Measurements from ENCODE around the gene SART3.
"Not testable (repeated sequence)": the region's sequence is repeated elsewhere in the genome, so short reads cannot be mapped to it uniquely, and the experiment has no call there.

The SART3 gene

GRCh38 chr12:108518716-108519496 is 42.1 kb downstream of the SART3 start:
- no peak for DNase-seq

GRCh38 chr12:108518101-108518715 is 42.8 kb downstream of the SART3 start:
- no peak for DNase-seq

GRCh38 chr12:108517288-108518100 is 43.5 kb downstream of the SART3 start:
- DNase-seq: no peak

GRCh38 chr12:108516511-108517275 is 44.3 kb downstream of the SART3 start:
- peak; percentile 51 for DNase-seq

GRCh38 chr12:108515916-108516315 is 45.1 kb downstream of the SART3 start:
- DNase-seq: peak; percentile 29

DNA sequence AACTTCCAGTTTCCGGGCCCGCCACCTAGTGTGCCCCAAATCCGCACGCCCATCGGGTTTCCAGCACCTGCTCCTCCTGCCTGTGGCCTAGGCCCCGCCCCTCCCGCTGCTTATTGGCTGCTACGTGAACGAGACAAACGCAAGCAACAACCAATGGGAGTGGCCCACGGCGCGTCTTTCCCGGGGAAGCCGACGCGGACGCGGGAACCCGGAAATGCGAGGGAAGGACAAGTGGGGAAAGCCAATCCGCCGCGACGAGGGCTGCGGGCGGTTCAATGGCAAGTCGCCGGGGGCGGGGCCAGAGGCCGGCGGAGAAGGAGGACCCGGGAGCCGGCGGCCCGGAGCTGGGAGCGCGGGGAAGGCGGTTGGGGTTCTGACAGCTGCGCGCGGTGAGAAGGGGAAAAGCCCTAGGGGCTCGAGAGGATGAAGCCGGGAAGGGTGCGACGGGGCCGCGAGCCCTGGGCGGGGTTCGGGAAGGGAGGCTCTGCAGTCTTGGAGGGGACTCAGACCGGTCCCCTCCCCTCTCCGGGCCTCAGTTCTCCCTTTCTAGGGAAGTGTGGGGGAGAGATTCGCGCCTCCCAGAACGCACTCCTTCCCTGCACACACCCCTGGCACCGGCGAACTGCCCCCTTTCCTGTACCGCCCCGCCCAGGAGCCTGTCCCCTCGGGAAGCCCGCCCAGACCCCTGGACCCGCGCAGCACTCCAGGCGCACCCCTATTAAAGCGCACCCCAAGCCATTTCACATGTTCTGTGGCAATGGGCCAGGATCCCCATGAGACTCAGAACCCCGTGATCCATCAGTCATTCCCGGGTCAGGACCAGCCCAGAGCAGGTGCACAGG is 45.8 kb downstream of the SART3 start, which contains the start of gene FICD:
Gene FICD, plus strand, starts transcription at position 305 of the 842 bp plus-strand sequence. CDS start 1,696 bp downstream, outside the sequence.
- DNase-seq: peak; percentile 99

DNA sequence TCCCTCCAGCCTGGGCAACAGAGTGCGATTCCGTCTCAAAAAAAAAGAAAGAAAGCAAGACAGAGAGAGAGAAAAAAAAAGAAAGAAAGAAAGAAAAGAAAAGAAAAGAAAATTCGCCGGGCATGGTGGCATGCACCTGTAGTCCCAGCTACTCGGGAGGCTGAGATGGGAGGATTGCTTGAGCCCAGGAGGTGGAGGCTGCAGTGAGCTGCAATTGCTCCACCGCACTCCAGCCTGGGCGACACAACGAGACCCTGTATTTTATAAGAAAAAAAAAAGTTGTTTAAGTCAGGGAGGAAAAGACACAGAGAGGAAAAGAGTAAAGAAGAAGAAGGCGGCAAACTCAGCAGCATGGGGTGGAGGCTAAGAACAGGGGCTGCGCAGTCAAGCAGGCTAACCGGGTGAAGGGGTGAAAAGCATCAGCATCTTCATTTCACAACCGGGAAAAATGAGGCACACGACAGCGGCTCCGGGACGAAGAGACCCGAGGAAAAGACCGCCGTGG is 46.5 kb downstream of the SART3 start:
- DNase-seq: no peak

GRCh38 chr12:108511633-108512540 is 49.1 kb downstream of the SART3 start:
- DNase-seq: peak; percentile 90

- DNase-seq: no peak
Measured at GRCh38 chr12:108510836-108511235, 50.1 kb downstream of the SART3 start.

GRCh38 chr12:108509806-108510205 is 51.2 kb downstream of the SART3 start:
- DNase-seq: no peak

- DNase-seq: no peak
Measured at GRCh38 chr12:108507971-108508642, 52.9 kb downstream of the SART3 start.

GRCh38 chr12:108505129-108505528 is 55.8 kb downstream of the SART3 start:
- no peak for DNase-seq

DNA sequence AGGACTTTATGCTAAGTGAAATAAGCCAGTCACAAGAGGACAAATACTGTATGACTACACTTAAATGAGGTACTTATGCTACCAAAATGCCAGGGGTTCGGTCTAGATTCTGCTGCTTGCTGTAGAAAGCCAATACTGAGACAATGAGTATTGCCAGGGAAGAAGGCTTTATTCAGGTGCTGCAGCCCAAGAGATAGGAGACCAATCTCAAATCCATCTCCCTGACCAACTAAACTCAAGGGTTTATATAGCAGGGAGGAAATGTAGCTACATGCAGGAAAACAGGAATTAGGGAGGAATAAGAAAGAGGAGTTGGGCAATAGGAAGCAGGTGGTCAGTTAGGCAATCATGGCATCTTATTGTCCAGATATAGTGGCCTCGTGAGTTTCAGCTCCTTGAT is 58.1 kb downstream of the SART3 start:
- DNase-seq: no peak

DNA sequence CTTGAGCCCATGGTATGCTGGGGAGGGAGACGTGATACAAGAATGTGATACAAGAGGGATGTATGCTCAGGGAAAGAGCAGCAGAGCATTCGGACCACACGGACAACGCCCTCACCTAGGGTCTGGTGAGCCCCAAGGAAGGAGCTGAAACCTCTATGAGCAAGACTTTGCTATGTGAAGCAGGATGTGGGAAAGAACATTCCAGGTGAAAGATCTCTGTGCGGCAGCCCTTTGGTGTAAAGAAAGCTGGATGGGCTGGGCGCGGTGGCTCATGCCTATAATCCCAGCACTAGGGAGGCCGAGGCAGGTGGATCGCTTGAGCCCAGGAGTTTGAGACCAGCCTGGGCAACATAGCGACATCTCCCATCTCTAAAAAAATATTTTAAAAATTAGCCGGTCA is 62.8 kb downstream of the SART3 start:
- no peak for DNase-seq

DNA sequence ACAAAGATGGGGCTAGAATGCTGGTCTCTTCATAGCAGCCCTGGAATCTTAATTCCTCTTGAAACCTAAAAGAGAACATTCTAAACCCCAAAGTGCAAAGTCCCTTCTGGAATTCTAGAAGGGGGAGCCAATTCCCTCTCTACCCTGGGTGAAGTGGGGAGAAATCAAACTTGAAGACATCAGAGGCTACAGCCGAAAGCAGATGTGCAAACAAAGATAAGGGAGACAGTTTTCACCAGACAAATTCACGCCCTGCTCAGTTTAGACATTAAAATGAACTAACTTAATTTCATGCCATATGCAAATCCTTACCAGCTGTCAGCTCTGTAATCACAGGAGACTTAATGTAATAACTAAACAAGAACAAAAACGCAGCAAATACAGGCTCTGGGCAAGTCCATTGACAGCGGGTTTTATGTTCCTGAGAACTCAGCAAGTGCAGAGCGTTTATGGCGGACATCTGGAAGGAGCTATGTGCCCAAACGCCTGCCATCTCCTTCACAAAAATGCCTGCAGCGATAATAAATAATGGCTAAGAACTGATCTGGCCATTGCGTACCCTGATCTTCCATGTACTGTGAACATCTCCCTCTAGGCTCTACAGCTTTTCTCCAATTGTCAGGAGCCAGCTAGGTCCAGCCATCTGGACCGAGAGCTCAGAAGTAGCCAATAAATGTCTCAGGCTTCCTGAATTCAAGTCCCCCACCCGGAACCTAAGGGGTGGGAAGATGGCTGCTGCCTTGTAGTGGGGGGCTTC is 65.0 kb downstream of the SART3 start:
- DNase-seq: no peak

DNA sequence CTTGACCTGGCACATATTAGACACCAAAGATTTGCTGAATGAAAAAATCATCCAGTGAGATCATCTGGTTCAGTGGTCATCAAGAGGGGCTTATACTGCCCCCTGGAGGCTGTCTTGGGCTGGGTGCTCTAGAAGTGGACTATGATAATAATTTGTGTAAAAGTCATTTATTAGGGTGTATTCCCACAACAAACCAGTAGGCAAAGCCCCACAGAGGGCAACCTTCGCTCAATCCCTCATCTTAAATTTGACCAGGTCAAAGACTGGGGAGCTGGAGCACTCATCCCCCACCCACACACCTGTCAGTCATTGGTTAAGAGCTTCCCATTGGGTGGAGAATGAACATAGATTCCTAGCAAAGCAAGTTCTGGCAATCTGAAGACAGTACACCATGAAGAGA is 65.9 kb downstream of the SART3 start:
- peak; percentile 75 for DNase-seq

DNA sequence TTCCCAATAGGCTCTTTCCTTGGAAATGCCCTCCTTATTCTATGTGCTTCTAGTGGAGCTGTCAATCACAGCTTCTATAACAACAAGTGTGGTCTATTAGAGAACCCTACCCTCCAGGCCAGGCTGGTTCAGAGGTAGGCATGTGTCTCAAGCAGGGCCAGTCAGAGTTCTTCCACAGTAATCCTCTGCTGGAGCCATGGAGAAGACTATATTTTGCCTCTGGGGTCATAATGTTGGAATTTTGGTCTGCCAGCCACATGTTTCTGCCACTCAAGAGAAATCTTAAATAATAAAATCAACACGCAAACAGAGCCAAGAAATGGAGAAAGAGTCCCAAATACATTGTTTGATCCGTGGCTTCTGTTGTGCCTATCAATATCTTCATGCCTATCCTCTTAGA is 69.7 kb downstream of the SART3 start:
- DNase-seq: no peak

DNA sequence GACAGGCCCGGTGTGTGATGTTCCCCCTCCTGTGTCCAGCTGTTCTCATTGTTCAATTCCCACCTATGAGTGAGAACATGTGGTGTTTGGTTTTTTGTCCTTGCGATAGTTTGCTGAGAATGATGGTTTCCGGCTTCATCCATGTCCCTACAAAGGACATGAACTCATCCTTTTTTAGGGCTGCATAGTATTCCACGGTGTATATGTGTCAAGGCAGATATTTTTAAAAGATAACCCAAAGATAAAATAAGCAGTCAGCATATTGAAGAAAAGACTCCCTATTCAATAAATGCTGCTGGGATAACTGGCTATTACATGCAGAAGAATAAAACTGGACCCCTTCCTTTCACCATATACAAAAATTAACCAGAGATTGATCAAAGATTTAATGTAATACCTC is 73.9 kb downstream of the SART3 start:
- not testable (repeated sequence) for DNase-seq

GRCh38 chr12:108485371-108485770 is 75.6 kb downstream of the SART3 start:
- not testable (repeated sequence) for DNase-seq

Data from hematopoietic multipotent progenitor cell treated with erythropoietin and hydrocortisone succinate and interleukin-3 and kit ligand, for 6 days (in vitro differentiated cells).